Tibial nerve (tissue), 4 donors: Measurements from ENCODE around the gene RPA3. TPM values are rescaled to one million over a fixed set of nuclear protein-coding genes. Genes with fewer than 3 reads are reported as not detected.

Experiments
- DNase-seq, 2 donors: peaks; one replicate each; pipeline ENCODE4 v3.0.0-alpha.2; 2019; ENCODE audit warnings: low spot score in 2 of 2
- H3K27ac ChIP-seq, 4 donors: fragments of 200-600 bp; sonication (generic) in 3 of 4; one replicate each; pipeline ENCODE4 v1.5.1; 2017 to 2019; ENCODE audit warnings: mild to moderate bottlenecking in 1 of 4
- H3K27me3 ChIP-seq, 2 donors: fragments of 200-600 bp; sonication (generic) in 1 of 2; one replicate each; pipeline versions ENCODE4 v1.5.1 to v1.6.0; 2017 to 2019
- H3K36me3 ChIP-seq, 3 donors: fragments of 200-600 bp; sonication (generic); one replicate each; pipeline ENCODE4 v1.5.1; 2018 to 2019
- H3K4me1 ChIP-seq, 4 donors: fragments of 200-600 bp; sonication (generic) in 3 of 4; one replicate each; pipeline ENCODE4 v1.5.1; 2017 to 2019
- H3K4me3 ChIP-seq, 4 donors: fragments of 200-600 bp; sonication (generic) in 3 of 4; one replicate each; pipeline ENCODE4 v1.5.1; 2017 to 2019; ENCODE audit warnings: mild to moderate bottlenecking in 1 of 4, moderate library complexity in 1 of 4
- H3K9me3 ChIP-seq, 4 donors: fragments of 200-600 bp; sonication (generic) in 3 of 4; one replicate each; pipeline ENCODE4 v1.5.1; 2017 to 2019
- CTCF ChIP-seq, 5 experiments: fragments of 200-600 bp in 3 of 5; fragments of 450-650 bp in 2 of 5; sonication (generic) in 3 of 5; IDR thresholded peaks; one replicate each; pipeline ENCODE4 v1.5.1; 2016 to 2019; ENCODE audit warnings: antibody characterized with exemption in 5 of 5, mild to moderate bottlenecking in 3 of 5, moderate library complexity in 2 of 5
- EP300 ChIP-seq, 2 donors: sonication (generic); formaldehyde crosslinking; IDR thresholded peaks; one replicate each; pipeline ENCODE4 v1.6.1; 2017; ENCODE audit warnings: antibody characterized with exemption in 2 of 2, mild to moderate bottlenecking in 1 of 2
- POLR2A ChIP-seq, 2 donors: fragments of 450-650 bp; IDR thresholded peaks; one replicate each; pipeline ENCODE4 v1.6.1; 2017; ENCODE audit warnings: antibody characterized with exemption in 2 of 2, mild to moderate bottlenecking in 2 of 2, moderate library complexity in 2 of 2
- WGBS, 2 donors: methylation state at CpG; one replicate each; pipeline ENCODE4 v1.1.5; 2018; 5-methylcytosine and 5-hydroxymethylcytosine counted together
- total RNA-seq, 4 donors: library from RNA; depleted of rRNA; stranded (reverse); fragments of >200 nt; gene quantifications; one replicate each; pipeline ENCODE4 v1.1.0, GENCODE V29; 2016

The RPA3 gene
- total RNA-seq, 4 donors from 2014 or later, result 14.4 to 21.9 (median 19.2) TPM

GRCh38 chr7:7671361-7671760, 47.0 kb downstream of the RPA3 start:
- peaks cover 0 to 10% (median 4%) of the 10 kb centered on the region in 3 donors for H3K36me3 ChIP-seq
- 51 to 74% methylated on average over 3 of the region's 3 CpGs for WGBS, 2 donors
- H3K27me3 ChIP-seq, result no peaks in the 10 kb centered on the region
- H3K4me3 ChIP-seq, result no peak overlapping the region
- H3K4me1 ChIP-seq, result no peaks in the 10 kb centered on the region
- no peaks in the 10 kb centered on the region for H3K9me3 ChIP-seq
- no peak overlapping the region for H3K27ac ChIP-seq
- TF ChIP-seq POLR2A (IDR thresholded peaks at IDR 0.05) (no peak), EP300 (IDR thresholded peaks at IDR 0.05) (no peak), CTCF (IDR thresholded peaks at IDR 0.05) (no peak)
- no peak for DNase-seq

GRCh38 chr7:7670490-7670889, 47.9 kb downstream of the RPA3 start:
- WGBS, 2 donors, result 81 to 90% methylated on average over 3 of the region's 3 CpGs
- Histone ChIP-seq H3K4me1 (no peaks in the 10 kb centered on the region), H3K36me3 (peaks cover 0 to 5% (median 0%) of the 10 kb centered on the region in 3 donors), H3K27ac (no peak overlapping the region), H3K9me3 (no peaks in the 10 kb centered on the region), H3K27me3 (no peaks in the 10 kb centered on the region), H3K4me3 (no peak overlapping the region)
- no peak for DNase-seq
- TF ChIP-seq POLR2A (IDR thresholded peaks at IDR 0.05) (no peak), EP300 (IDR thresholded peaks at IDR 0.05) (no peak), CTCF (IDR thresholded peaks at IDR 0.05) (no peak)

- H3K9me3 ChIP-seq, result no peaks in the 10 kb centered on the region
- no peak overlapping the region for H3K4me3 ChIP-seq
- DNase-seq, result no peak
- 91 to 97% methylated on average over 1 of the region's 1 CpG for WGBS, 2 donors
- peaks cover 0 to 3% (median 0%) of the 10 kb centered on the region in 4 donors for H3K4me1 ChIP-seq
- no peak overlapping the region for H3K27ac ChIP-seq
- no peaks in the 10 kb centered on the region for H3K36me3 ChIP-seq
- no peaks in the 10 kb centered on the region for H3K27me3 ChIP-seq
- no peak for TF ChIP-seq EP300 (IDR thresholded peaks at IDR 0.05)
- TF ChIP-seq POLR2A (IDR thresholded peaks at IDR 0.05), result no peak
- TF ChIP-seq CTCF (IDR thresholded peaks at IDR 0.05), result no peak
These were observed 49.7 kb downstream of the RPA3 start for GRCh38 chr7:7668706-7669105.

GRCh38 chr7:7667187-7667586, 51.2 kb downstream of the RPA3 start:
- Histone ChIP-seq H3K4me3 (no peak overlapping the region), H3K36me3 (no peaks in the 10 kb centered on the region), H3K27ac (no peak overlapping the region), H3K4me1 (peaks cover 0 to 3% (median 0%) of the 10 kb centered on the region in 4 donors), H3K27me3 (no peaks in the 10 kb centered on the region), H3K9me3 (no peaks in the 10 kb centered on the region)
- no peak for TF ChIP-seq CTCF (IDR thresholded peaks at IDR 0.05)
- 95 to 96% methylated on average over 2 of the region's 2 CpGs for WGBS, 2 donors
- no peak for DNase-seq

- H3K9me3 ChIP-seq, result no peaks in the 10 kb centered on the region
- H3K4me3 ChIP-seq, result no peak overlapping the region
- 70 to 77% methylated on average over 1 of the region's 1 CpG for WGBS, 2 donors
- no peak overlapping the region for H3K27ac ChIP-seq
- TF ChIP-seq EP300 (IDR thresholded peaks at IDR 0.05) (no peak), POLR2A (IDR thresholded peaks at IDR 0.05) (no peak), CTCF (IDR thresholded peaks at IDR 0.05) (no peak)
- no peaks in the 10 kb centered on the region for H3K36me3 ChIP-seq
- H3K4me1 ChIP-seq, result peaks cover 0 to 3% (median 0%) of the 10 kb centered on the region in 4 donors
- H3K27me3 ChIP-seq, result no peaks in the 10 kb centered on the region
- DNase-seq, result no peak
These were observed 53.4 kb downstream of the RPA3 start for GRCh38 chr7:7665031-7665430.
